NCI-H1694 (cell line): ENCODE measurements around the gene RYR2.

ENCODE experiments used
- DNase-seq: peaks from one replicate; lab custom pipeline; 2025; lab: John Stamatoyannopoulos, UW

Gene RYR2

DNA sequence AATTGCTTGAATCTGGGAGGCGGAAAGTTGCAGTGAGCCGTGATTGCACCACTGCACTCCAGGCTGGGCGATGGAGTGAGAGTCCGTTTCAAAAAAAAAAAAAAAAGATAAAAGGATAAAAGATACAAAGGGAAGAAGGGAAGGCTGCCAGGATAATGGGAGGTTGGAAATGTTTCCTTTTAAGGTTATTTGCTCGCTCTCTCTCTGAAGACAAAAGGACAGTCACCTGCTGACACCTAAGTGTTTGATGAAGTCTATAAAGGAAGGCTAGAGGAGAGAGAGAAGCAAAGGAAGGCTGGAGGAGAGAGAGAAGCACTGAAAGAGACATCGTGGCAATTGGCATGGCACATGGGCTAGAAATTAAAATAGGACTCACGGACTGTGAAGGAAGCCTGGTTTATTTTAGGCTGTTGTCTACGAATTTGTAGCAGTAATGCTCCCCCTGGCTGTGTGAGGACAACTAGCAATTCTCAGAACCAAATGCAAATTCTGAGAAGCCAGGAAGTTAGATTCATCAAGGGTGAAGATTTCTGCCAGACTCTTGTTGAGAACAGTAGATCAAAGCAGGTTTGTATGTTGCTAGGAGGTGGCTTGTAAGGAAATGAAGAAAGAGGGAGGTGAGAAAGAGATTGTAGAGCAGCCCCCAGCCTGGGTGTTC, 694.5 kb downstream of the RYR2 start:
- peak; percentile 7 for DNase-seq

DNA sequence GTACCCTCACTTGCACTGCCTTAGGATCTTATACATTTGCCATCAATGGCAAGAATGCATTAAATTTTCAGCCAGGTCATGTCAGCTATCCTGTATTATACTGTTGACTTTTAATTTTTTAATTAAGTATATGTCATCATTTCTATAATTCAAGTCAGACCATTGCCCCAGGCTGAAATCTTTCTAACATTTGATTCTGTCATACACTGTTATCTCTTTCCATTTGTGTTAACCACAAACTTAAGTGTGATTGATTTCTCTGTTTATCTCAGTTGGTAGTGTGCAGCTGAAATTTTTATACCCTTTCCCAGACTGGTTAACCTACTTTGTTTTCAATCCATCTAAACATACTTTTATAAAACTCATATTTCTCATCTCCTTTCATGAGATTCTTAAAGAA, 695.5 kb downstream of the RYR2 start:
- DNase-seq = no peak

DNA sequence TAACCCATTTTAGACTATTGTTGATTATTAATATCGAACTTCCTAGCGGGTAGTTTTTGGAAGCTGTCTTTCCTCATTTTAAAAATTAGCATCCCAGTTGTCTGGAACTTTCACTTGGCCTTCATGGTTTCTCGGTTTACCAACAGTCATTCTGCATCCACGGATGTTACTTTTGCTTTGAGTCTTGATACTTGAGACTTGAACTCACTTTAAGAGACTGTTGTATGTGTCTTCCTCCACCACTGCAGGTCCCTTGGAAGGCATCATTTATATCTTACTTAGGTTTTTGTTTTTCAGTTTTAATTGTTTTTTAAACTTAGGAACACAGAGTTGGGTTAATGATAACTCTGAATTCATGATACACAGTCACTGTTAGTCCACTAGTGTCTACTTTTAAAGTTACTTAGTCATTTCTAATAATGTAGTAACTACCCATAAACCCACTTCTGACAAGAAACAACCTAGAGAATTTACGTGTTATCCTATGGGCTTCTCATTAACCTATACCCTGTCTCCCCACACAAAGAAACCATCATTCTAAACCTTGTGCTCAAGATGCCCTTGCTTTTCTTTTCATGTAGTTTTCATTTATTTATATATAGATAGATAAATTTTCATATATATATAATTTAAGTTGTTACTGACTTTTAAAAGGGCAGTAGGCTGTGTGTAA, 696.1 kb downstream of the RYR2 start:
- no peak for DNase-seq

DNA sequence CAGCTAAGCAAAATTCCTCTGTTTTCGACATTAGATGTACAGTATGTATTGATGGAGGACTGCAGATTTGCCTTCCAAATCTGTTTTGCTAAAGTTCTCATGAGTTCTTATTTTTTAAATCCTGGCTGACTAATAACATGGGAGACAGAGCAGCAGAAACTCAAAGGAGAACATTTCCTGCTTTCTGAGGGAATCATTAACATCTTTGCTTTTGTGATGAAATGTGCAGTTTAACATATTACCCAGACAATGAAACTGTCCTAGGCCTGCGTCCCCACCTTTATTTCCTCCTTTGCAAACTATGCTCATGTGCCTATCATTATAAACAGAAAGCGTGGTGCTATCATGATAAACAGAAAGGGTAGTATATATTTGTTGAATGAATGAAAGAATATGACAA, 698.9 kb downstream of the RYR2 start:
- no peak for DNase-seq

DNA sequence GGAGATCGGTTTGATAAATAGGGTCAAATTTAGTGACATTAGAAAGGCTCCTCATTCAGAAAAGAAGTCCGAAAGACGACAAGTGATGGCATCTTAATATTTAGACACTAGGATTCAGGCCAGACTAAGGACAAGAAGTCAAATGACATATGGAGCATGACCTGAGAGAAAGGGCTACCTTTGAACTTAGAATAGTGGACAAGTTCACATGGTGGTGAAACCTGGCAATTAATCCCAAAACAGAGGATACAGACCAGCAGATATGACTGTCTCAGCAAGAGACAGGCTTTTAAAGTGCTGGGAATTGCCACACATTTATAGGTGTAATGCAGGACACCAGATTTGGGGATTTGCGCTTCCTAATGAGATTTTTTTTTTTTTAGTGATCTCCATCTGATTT, 703.6 kb downstream of the RYR2 start:
- no peak for DNase-seq

DNA sequence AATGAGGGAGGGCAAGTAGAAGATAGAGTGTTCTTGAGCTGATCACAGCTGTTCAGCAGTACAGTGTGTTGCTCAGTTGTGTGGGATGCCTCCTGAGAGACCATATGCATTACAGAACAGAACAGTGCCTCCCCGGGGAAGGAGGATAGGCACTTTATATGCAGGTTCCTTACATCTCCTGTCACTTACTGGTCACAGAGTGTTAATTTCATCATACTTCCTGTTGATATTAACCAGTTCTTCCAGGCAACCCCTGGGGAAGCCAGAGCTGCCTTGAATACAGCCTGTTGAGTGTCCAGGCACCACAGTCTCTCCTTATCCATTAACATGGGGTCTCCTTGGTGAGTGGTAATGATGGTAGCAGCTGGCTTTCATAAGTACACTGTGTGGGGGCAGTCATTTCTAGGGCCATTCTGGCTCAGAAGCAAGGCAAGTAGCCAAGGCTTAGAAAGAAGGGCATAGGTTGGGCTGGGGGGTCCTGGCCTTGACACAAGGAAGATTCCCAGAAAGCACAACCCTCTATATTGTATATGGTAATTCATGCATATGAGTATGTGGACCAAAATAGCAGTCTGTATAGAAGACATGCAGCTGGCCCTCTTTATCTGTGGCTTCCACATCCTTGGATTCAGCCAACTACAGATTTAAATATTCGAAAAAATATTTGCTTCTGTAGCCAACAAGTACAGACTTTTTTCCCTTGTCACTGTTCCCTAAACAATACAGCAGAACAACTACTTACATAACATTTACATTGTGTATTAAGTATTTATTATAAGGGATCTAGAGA, 706.4 kb downstream of the RYR2 start:
- no peak for DNase-seq

DNA sequence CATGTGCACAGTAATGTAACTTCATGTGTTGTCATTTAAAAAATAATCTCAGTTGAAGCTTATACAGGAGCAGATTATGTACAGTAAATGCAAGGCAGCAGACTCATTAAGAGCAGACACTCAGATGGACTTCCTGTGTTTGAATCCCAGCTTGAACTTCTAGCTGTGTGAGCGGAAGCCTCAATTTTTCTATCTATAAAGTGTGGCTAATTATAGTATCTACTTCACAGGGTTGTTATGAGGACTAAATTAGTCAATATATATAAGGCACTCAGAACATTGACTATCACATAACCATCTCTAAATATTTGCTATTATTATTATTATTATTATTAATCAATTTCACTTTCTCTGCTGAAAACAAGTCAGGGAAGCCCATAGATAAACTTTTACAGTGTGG, 707.1 kb downstream of the RYR2 start:
- no peak for DNase-seq

DNA sequence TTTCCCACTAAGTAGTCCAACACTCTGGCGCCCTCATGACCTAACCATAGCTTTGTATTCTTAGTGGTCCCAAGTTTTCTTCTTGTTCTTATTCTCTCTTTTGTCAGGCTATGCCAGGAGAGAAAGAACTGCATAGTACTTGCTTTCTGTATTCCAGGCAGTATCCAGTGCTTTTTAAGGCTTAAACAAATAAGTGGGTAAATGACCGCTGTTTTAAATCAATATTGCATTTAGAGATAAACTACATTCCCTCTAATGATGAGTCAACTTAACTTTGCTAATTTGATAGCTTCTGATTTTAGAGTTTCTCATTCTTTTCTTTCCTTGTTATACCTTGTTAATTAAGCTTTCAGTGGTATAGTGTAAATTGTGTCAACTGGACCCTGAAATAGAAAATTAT, 709.1 kb downstream of the RYR2 start:
- no peak for DNase-seq

DNA sequence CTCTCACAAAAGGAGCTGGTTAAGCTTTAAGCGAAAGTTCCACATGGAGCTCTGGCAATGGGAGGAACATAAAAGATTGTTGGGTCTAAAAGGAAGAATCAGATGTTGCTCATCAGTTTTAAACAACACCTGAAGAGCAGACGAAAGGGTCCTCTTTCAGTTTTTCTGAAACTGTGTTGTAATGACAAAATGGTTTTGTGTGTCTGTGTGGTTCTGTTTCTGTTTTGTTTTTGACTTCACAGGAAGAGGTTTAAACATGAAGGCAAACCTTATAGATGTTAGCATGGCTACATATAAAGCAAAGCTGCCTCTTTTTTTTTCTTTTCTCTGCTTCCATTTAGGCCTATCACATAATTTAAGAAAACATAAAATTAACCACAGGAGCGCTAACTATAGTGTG, 712.6 kb downstream of the RYR2 start:
- DNase-seq = no peak

DNA sequence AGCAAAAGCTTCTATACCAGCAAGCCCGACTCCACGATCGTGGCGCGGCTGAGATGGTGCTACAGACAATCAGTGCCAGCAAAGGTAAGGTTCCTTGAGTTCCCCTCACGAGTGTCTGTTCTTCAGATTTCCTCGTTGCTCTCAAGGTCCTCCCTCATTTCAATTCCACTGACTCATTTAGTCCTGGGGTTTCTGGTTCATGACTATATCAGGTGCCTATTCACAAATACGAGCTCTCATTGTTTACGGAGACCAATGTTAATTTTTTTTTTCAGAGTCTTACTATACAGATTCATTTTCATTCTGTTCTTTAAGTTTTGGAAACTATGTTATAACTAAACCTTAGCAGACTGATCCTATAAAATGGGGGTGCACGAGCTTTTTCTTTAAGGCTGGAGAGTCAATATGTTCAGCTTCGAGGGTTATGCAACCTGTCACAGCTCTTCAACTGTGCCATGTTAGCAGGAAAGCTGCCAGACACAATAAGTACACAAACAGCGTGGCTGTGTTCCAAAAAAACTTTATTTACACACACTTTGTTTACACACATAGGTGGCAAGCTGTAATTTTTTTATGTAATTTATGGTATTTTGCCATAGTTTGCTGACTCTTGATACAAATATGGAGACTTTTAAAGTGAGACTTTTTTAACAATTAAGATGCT, 714.5 kb downstream of the RYR2 start:
- DNase-seq = no peak

DNA sequence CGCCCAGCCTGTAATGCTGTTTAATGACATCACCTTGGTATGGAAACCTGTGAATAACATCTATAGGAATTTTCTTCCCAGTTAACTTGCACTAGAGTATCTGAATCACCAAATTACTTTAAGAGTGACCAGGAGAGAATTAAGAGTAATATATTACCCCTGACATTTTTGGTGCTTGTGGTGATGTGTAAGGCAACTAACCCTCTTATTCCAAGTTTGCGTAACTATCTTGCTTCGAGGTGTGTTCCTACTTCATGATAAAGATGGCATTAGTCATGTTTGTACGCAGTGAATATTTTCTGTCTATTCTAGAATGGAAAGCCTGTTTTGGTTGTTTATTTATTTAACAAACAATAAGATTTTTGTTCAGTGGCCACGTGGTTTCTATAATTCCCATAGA, 717.4 kb downstream of the RYR2 start:
- DNase-seq = no peak

DNA sequence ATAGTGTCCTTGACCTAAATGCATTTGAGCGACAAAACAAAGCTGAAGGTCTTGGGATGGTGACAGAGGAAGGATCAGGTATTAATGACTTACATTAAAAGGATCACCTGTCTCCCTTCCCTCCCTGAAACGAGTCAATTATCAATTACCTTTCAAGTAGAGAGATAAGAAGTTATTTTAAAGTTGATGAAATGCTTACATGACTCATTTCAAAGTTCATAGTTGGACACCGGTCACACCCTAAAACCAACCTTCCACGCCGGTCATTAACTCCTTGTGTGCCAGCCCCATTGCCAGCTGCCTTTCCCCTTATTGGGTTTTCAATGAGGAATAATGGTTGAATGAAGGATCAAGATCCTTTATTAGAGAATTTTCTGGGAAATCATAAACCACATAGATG, 719.0 kb downstream of the RYR2 start:
- DNase-seq = no peak

DNA sequence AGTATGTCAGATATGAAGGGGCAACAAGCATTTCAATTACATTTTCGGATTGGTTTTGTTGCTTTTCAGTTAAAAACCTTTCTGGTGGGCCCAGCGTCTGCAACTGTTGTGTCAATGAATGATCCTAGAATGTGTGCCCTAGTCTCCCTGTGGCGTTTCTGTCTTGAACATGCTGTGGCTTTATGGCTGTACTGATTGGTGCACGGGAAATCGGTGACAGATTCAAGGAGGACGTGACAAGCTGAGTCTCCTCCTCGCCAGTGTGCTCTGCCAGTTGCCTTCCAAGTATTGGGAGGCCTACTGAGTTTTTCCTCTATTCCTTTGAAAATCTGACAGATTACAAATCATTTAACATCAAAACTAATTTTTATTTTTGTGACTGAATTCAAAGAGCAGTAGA, 721.2 kb downstream of the RYR2 start:
- DNase-seq = no peak

DNA sequence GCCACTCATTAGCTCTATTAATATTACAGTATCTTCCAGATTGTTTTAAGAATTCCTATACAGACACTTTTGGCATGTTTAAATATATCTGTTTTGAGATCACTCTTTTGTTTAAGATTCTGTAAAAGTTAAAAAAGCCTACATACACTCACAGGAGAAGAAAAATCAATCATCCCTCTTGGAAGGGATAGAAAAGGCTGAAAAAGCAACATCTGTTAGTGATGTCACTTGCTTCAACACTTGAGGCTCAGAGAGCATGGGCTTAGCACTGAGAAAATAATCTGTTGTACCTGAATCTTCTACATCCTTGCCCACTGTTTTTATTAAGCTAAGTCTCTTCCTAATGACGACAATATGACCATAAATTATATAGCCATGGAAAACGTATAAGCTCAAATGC, 721.8 kb downstream of the RYR2 start:
- DNase-seq = no peak

DNA sequence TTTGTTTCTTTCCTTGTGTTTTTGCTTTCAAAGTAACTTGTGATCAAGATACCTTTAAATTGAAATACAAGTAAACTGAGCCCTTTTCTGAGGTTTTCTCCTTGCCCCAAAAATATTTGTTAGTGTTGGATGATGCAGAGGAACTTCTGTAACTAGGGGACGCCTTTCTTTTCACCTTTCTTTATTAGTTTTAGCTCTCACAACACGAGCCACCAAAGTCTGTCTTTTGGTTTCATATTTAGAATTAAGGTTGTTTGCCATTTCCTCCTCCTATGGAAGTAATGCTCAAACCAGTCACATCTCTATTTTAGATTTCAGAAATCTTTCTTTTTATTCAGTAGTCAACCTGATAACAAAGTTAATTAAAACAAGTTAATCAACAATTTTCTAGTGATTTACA, 727.9 kb downstream of the RYR2 start:
- no peak for DNase-seq

DNA sequence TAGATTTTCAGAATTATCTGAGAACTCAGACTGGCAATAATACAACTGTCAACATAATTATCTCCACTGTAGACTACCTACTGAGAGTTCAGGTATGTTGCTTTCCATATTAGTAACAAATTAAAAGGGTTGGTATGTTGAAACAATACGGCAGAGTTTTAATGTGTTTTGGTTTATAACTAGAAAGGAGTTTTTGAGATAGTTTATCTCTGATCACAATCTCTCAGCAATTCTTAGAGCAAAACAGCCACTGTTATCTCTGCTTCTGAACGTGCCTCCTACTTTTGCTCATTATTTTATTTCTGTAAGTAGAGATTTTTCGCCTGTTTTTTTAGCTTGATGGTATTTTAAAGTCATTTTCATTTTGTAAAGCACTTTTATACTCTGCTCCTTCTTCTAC, 730.0 kb downstream of the RYR2 start:
- DNase-seq = no peak

DNA sequence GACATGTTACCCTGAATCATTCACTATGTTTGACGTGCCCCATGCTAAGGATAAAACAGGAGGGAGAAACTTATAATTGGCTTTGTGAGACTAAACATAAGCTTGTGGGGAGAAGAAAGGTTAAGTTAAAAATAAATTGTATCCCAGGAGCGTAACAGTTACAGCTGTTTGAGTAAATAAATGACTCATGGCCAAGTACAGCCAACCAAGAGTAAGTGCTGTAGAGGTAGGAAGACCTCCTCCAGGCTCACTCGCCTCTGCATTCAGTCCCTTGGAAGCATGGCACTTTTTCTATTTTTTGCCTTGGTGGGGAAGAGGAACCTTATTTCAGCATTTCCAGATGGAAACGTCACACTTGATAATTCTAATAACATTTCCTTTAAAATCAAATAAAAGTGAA, 732.3 kb downstream of the RYR2 start:
- DNase-seq = no peak

DNA sequence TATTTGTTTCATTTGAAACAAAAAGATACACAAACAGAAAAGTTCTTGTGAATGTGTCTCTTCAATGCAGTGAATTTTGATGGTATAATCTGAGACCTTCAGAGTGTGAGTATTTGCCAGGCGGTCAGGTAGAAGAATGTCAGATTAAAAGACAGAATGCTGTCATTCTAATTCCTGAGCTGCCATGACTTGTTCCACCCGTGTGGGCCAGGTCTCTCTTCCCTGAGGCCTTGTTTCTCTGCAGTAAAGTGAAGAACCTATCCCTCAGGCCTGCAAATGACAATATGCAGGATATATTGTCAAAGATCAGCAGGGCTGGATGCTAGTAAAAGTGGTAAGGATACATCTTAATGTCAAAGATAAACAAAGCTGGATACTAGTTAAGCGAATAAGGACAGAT, 737.4 kb downstream of the RYR2 start:
- no peak for DNase-seq

DNA sequence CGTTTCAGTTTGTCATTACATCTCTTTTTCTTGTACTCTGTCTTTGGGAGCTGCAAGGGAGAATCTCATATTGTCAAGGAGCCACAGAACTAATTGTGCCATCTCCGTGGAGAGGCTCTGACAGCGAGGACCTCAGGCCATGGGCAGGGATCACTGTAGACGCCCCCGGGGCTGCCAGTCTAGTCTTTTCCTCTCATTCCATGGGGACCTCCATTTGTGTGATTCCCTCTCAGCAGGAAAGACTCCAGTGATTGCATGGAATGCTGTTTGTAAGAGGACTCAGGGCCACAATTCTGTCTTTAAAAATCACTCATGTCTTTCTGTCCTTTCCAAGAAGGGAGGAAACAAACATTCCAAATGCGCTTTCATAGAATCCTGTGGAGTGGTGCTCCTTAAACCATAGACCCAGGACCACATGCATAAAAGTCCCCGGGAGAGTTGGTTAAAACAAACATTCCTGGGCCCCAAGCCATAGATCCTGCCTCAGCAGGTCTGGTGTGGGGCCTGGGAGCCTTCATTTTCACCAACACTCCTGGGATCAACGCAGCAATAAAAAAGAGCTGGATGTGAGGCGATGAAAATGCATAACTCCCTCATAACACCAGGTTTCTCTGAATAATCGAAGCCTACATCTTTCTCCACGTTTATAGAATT, 744.2 kb downstream of the RYR2 start:
- DNase-seq = no peak

DNA sequence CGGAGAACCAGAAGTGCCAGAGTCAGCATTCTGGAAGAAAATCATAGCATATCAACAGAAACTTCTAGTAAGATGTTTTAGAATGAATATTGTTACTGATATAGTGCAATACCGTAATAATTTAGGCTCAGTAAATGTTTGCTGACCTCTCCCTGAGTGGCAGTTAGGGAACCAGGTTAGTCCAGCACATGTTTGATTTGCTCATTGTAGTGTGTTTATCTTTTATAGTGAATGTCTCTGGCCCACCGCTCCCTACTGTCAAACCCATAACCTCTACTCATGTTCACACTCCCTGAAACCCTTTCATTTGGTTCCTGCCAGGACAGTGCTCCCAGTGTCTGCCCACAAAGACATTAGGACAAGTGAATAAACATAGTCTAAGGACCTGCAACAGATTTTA, 746.1 kb downstream of the RYR2 start:
- DNase-seq = no peak

DNA sequence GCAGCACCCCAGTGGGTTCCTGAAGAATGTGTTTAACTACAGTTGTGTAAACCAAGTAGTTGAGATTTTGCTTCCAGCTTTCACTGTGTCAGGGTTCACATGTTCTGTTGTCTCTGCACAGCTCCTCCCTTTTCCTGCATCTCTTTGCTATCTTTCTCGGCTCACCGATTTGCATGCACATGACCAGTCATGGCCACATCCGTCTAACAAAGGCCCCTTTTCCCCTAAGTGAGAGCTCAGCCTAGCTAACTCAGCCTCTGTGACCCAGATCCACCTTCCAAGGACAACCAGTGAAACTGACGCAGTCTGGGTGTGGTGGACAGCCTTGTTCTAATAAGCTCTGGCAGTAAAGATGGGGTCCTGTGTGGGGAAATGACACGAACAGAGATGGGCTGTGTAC, 747.6 kb downstream of the RYR2 start:
- DNase-seq = no peak

DNA sequence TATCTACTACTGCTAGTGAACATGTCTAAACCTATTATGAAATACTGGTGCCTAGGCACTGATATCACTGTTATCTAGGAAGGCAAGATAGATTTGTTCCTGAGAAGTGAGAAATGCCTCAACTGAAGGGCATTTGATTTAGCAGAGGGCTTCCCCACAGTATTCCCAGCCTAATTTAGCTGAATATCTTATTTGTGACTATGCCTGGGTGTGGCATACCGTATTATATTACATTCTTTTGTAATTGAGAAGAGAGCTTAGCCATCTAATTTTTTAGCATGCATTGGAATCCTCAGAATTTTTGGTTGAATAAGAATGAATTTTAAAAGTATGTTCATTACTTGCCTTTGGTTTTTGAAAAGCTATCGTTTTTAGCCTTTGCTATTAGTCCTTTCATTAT, 749.6 kb downstream of the RYR2 start:
- no peak for DNase-seq
